ENCODE results near the gene MYL12A. TPM values are rescaled to one million over a fixed set of nuclear protein-coding genes. Genes with fewer than 3 reads are reported as not detected.

The MYL12A gene
- total RNA-seq, 4 donors from 2014 or later: 297 to 460 (median 380) TPM

DNA sequence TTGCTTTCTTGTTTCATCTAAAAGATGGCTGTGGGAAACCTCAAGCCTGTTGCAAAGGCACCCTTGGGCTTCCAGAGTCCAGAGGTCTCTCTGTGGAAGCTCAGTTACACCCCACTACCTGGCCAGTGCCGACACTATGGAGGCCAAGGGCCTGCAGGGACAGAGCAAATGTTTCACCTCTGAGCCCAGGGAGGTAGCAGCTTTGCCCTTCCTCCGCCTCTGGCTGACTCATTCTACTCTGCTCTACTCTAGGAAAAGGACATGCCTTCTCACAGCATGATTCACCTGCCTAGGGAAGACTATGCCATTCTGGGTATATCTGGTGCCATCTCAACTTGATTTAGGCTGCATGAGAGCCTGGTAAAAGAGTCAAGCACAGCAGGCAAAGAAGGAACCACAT lies 40.0 kb upstream of the MYL12A start:
- peak; percentile 55 for DNase-seq (ENCODE audit: extremely low spot score)
- 80% methylated on average over 2 of the region's 2 CpGs for WGBS
- Histone ChIP-seq H3K27me3 (no peaks in the 10 kb centered on the region), H3K9me3 (peaks cover 0 to 13% (median 6%) of the 10 kb centered on the region in 4 donors), H3K27ac (replicated peaks in 1 of 4) (no peak overlapping the region), H3K4me1 (peaks cover 18 to 30% (median 28%) of the 10 kb centered on the region in 4 donors), H3K36me3 (peaks cover 0 to 28% (median 6%) of the 10 kb centered on the region in 4 donors), H3K4me3 (no peak overlapping the region)
- TF ChIP-seq POLR2AphosphoS5 (IDR thresholded peaks at IDR 0.05) (no peak), EP300 (IDR thresholded peaks at IDR 0.05) (no peak)
- TF ChIP-seq, protein P1, sequence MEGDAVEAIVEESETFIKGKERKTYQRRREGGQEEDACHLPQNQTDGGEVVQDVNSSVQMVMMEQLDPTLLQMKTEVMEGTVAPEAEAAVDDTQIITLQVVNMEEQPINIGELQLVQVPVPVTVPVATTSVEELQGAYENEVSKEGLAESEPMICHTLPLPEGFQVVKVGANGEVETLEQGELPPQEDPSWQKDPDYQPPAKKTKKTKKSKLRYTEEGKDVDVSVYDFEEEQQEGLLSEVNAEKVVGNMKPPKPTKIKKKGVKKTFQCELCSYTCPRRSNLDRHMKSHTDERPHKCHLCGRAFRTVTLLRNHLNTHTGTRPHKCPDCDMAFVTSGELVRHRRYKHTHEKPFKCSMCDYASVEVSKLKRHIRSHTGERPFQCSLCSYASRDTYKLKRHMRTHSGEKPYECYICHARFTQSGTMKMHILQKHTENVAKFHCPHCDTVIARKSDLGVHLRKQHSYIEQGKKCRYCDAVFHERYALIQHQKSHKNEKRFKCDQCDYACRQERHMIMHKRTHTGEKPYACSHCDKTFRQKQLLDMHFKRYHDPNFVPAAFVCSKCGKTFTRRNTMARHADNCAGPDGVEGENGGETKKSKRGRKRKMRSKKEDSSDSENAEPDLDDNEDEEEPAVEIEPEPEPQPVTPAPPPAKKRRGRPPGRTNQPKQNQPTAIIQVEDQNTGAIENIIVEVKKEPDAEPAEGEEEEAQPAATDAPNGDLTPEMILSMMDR (IDR thresholded peaks at IDR 0.05): no peak
- intact Hi-C loops (cut with DNase I): no loop called here

DNA sequence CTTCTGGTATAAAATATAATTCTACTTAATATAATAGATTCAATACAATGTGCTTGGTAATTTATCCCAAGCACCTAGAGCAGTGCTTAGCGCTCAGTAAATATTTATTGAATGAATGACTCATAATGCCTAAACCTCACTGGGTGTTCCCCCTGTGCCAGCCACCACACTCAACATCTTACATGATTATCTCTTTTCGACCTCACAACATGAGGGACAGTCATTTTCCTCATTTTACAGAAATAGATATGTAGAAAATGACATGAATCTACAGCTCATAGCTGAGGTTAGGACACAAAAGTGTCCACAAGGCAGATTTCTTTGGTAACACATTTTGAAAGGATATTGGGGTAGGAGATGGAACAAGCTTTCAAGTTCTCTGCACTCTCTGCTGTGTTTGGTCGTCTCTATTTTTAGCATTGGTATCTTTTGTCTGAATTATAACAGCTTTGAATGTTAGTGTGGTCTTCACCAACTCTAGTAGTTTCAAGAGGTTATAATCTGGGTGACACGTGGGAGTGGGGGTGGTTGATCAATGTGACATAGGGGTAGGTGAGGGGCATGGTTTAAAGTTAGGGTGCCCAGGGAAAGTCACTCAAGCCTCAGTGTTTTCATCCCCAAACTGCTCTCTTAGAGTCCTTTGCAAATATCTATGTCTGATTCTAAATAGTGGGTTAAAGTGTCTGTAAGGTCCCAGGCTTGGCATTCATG lies 37.6 kb upstream of the MYL12A start:
- intact Hi-C loops (cut with DNase I): no loop called here
- peaks cover 3 to 52% (median 14%) of the 10 kb centered on the region in 4 donors for H3K36me3 ChIP-seq
- WGBS: 71% methylated on average over 4 of the region's 4 CpGs

DNA sequence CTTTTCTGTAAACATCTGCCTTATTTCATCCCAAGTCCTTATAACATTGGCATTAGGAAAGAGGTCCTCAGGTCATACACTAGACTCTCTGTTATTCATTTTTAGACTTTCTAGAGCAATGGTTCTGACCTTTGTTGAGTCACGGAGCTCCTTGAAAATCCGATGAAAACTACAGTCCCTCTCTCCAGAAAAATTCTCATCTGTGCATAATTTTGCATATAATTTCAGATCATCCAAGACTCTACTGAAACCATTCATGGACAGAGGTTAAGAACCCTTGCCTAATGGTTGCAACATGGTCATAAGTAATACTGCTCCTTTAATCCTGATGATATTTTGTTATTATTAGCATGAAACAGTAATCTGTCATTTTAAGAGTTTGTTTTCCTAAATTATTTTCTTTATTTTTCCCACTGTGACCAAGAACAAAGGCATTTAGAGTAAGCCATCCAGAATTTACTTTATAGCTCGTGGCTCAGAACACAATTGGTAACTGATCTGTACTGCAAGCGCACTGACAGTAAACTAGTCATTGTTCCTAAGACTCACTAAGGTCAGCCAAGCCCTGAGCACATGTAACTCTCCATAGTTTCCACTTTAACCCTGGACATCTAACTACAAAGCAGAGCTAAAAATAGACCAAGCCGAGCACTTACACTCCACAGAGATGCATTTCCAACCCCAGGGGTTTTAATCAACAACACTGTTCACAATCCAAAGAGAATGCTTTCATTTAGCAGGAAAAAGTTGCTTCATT lies 36.2 kb upstream of the MYL12A start:
- peak; percentile 34 for DNase-seq (ENCODE audit: extremely low spot score)
- WGBS: 33% methylated on average over 5 of the region's 5 CpGs
- Histone ChIP-seq H3K4me1 (peaks cover 31 to 47% (median 41%) of the 10 kb centered on the region in 4 donors), H3K27me3 (no peaks in the 10 kb centered on the region), H3K4me3 (no peak overlapping the region), H3K9me3 (no peaks in the 10 kb centered on the region), H3K36me3 (peaks cover 3 to 44% (median 11%) of the 10 kb centered on the region in 4 donors), H3K27ac (replicated peaks in 1 of 4) (peak overlapping the region; percentile 42 to 51 (median 46))
- intact Hi-C loops (cut with DNase I): no loop called here
- TF ChIP-seq POLR2AphosphoS5 (IDR thresholded peaks at IDR 0.05) (no peak), EP300 (IDR thresholded peaks at IDR 0.05) (no peak), POLR2A (IDR thresholded peaks at IDR 0.05; ENCODE audit: low read depth) (no peak)
- TF ChIP-seq, protein P1 (IDR thresholded peaks at IDR 0.05): no peak

More for the DNA sequence above, 37.6 kb upstream of the MYL12A start:
- no peaks in the 10 kb centered on the region for H3K27me3 ChIP-seq
- peaks cover 31 to 47% (median 41%) of the 10 kb centered on the region in 4 donors for H3K4me1 ChIP-seq
- no peak for TF ChIP-seq EP300 (IDR thresholded peaks at IDR 0.05)
- no peak for TF ChIP-seq POLR2AphosphoS5 (IDR thresholded peaks at IDR 0.05)
- TF ChIP-seq, protein P1 (IDR thresholded peaks at IDR 0.05): no peak
- TF ChIP-seq POLR2A (IDR thresholded peaks at IDR 0.05; ENCODE audit: low read depth): no peak
- H3K4me3 ChIP-seq: no peak overlapping the region
- H3K9me3 ChIP-seq: peaks cover 0 to 4% (median 0%) of the 10 kb centered on the region in 4 donors
- peak; percentile 60 for DNase-seq (ENCODE audit: extremely low spot score)
- peak overlapping the region in 2 of 4 donors; percentile 29 to 44 for H3K27ac ChIP-seq (replicated peaks in 1 of 4)

DNA sequence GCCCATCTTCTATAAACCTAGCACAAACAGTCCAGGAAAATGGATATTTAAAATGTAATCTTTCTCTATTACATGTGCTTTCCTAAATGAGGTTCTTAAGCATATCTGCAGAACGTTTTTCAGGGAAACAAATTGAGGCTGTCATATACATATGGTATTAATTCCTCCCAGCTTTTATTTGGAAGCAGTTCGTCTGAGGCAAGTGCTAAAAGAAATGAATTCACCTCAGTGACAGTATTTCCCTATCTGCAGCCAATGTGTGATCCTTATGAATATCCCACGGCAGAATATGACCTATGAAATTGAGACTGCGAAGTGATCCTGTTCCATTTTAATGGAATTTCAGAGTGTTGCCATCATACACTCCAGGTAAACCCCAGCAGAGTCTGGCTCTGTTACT lies 34.9 kb upstream of the MYL12A start:
- H3K36me3 ChIP-seq: peaks cover 3 to 44% (median 10%) of the 10 kb centered on the region in 4 donors
- H3K9me3 ChIP-seq: no peaks in the 10 kb centered on the region
- TF ChIP-seq EP300 (IDR thresholded peaks at IDR 0.05) (no peak), POLR2A (IDR thresholded peaks at IDR 0.05; ENCODE audit: low read depth) (no peak), POLR2AphosphoS5 (IDR thresholded peaks at IDR 0.05) (no peak)
- TF ChIP-seq, protein P1 (IDR thresholded peaks at IDR 0.05): no peak
- peak overlapping the region; percentile 37 to 51 (median 45) for H3K27ac ChIP-seq (replicated peaks in 1 of 4)
- H3K4me3 ChIP-seq: no peak overlapping the region
- intact Hi-C loops (cut with DNase I): no loop called here
- no peaks in the 10 kb centered on the region for H3K27me3 ChIP-seq
- DNase-seq (ENCODE audit: extremely low spot score): no peak
- peaks cover 31 to 51% (median 43%) of the 10 kb centered on the region in 4 donors for H3K4me1 ChIP-seq
- WGBS: 30% methylated on average over 4 of the region's 4 CpGs
